ENCODE data around the gene PIGC.
A peak's percentile ranks its signal among the peaks of the same experiment; 100 is the strongest.

The PIGC gene

DNA sequence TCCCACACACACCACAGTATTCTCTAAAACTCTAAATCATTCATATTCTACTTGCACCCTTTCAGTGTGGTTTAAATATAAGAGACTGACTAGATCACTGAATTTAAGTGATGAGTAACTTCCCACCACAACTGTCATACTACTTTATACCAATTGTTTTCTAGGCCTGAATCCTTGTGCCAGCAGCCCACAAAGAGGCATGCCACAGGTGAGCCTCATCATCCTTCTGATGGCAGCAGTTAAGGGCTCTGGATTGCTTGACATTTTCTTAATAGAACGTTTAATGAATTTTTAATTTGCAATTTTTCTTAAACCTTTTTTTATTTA, 13.8 kb downstream of the PIGC start:
- DNase-seq (ENCODE audit: low read depth), result no peak
- no peak for TF ChIP-seq POLR2A (IDR thresholded peaks at IDR 0.05; ENCODE audit: extremely low read depth, insufficient read length)
- TF ChIP-seq, protein P1, sequence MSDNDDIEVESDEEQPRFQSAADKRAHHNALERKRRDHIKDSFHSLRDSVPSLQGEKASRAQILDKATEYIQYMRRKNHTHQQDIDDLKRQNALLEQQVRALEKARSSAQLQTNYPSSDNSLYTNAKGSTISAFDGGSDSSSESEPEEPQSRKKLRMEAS (IDR thresholded peaks at IDR 0.05; ENCODE audit: low read depth, low read length), result no peak
- H3K4me3 ChIP-seq (ENCODE audit: low read depth, low read length), result no peak overlapping the region

DNA sequence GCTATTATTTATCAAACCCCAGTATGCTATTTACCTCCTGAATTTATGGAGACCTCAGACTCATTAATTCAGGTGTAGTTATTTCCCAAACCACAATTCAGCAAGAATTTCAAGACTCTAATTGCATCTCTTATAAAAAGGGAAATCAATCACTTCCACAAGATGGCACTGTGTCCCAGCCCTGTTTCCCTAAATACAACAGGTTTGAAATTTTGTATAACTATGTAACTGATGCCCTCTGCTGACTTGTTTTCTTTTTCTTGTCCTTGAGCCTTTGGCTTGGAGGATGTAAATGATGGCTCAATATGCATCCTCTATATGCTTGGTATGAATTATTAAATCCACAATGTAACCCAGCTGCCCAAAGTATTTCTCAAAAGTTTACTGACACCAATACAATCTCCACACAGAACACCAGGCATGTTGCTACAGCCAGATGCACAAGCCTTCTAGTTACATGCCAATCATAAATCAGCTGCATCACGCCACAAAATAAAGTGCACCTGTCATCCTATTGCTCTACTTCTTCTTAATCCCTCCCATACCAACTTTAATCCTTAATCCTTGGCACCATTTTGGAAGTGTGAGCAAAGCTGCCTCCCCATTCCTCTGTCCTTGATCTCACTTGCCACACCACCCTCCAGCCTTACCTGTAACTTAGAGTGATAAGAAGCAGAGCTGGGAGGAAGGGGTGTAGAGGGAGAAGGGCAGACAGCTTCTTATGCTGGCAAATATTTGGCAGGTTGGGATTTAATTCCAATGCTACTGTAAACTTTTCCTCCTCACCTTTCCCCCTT, 14.3 kb downstream of the PIGC start:
- no peak overlapping the region for H3K4me3 ChIP-seq (ENCODE audit: low read depth, low read length)
- peak; percentile 70 for DNase-seq (ENCODE audit: low read depth)
- no peak for TF ChIP-seq POLR2A (IDR thresholded peaks at IDR 0.05; ENCODE audit: extremely low read depth, insufficient read length)
- TF ChIP-seq, protein P2, sequence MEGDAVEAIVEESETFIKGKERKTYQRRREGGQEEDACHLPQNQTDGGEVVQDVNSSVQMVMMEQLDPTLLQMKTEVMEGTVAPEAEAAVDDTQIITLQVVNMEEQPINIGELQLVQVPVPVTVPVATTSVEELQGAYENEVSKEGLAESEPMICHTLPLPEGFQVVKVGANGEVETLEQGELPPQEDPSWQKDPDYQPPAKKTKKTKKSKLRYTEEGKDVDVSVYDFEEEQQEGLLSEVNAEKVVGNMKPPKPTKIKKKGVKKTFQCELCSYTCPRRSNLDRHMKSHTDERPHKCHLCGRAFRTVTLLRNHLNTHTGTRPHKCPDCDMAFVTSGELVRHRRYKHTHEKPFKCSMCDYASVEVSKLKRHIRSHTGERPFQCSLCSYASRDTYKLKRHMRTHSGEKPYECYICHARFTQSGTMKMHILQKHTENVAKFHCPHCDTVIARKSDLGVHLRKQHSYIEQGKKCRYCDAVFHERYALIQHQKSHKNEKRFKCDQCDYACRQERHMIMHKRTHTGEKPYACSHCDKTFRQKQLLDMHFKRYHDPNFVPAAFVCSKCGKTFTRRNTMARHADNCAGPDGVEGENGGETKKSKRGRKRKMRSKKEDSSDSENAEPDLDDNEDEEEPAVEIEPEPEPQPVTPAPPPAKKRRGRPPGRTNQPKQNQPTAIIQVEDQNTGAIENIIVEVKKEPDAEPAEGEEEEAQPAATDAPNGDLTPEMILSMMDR (IDR thresholded peaks at IDR 0.05; ENCODE audit: low read depth, low read length), result peak; percentile 51

DNA sequence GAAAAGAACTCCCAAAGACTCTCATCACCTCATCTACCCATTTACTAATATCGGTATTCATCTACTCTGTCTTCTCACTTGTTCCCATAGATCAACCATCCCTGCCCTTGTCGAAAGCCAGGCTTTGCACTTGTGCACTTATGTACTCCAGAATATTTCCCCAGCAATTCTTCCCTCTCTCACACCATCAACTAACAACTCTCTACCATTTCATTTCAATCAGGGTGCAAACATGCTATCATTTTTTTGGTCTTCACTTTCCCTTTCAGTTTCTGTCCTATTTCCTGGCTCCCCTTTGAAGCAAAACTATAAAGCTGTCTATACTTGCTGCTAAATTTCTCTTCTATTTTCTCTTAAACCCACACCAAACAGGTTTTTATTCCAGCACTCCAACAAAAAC, 16.7 kb downstream of the PIGC start:
- DNase-seq (ENCODE audit: low read depth), result no peak
- H3K4me3 ChIP-seq (ENCODE audit: low read depth, low read length), result no peak overlapping the region
- no peak for TF ChIP-seq POLR2A (IDR thresholded peaks at IDR 0.05; ENCODE audit: extremely low read depth, insufficient read length)
- TF ChIP-seq, protein P2 (IDR thresholded peaks at IDR 0.05; ENCODE audit: low read depth, low read length), result no peak
- TF ChIP-seq, protein P1 (IDR thresholded peaks at IDR 0.05; ENCODE audit: low read depth, low read length), result no peak
- TF ChIP-seq MYC (IDR thresholded peaks at IDR 0.05; ENCODE audit: low read depth, low read length), result no peak

DNA sequence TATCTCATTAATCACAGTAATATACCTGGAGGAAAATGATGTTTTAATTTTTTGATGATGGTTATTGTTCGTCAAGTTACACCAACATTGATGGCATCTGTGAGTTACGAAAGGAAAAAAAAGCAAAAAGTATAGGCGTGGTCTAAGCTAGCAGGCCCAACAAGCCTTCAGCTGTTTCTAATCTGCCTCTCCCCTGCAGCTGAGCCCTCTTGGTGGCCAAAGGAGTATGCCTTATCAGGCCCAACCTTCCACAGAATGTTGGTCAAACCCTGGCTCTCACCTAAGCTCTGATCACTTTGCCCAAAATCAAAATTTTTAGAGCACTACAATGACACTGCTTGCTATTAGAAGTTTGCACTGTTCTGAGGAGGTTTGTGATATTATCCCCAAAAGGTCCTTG, 18.5 kb downstream of the PIGC start:
- DNase-seq (ENCODE audit: low read depth), result no peak
- no peak overlapping the region for H3K4me3 ChIP-seq (ENCODE audit: low read depth, low read length)
- TF ChIP-seq POLR2A (IDR thresholded peaks at IDR 0.05; ENCODE audit: extremely low read depth, insufficient read length) (no peak), MYC (IDR thresholded peaks at IDR 0.05; ENCODE audit: low read depth, low read length) (no peak)
- TF ChIP-seq, protein P2 (IDR thresholded peaks at IDR 0.05; ENCODE audit: low read depth, low read length), result no peak
- TF ChIP-seq, protein P1 (IDR thresholded peaks at IDR 0.05; ENCODE audit: low read depth, low read length), result no peak

DNA sequence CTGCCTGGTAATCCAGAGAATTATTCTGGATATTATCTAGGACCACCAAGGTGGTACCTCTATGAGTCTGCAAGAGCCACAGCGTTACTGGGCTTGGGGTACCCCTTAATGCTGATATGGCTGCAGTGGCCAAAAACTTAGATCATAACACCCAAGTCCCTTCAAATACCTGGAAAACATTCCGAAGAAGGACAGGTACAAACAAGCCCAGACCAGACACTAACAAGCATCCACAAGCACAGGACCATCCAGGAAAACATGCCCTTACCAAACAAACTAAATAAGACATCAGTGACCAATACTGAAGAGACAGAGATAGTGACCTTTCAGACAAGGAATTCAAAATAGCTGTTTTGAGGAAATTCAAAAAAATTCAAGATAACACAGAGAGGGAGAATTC, 20.5 kb downstream of the PIGC start:
- TF ChIP-seq MYC (IDR thresholded peaks at IDR 0.05; ENCODE audit: low read depth, low read length) (no peak), POLR2A (IDR thresholded peaks at IDR 0.05; ENCODE audit: extremely low read depth, insufficient read length) (no peak)
- TF ChIP-seq, protein P2 (IDR thresholded peaks at IDR 0.05; ENCODE audit: low read depth, low read length), result no peak
- TF ChIP-seq, protein P1 (IDR thresholded peaks at IDR 0.05; ENCODE audit: low read depth, low read length), result no peak
- no peak for DNase-seq (ENCODE audit: low read depth)
- H3K4me3 ChIP-seq (ENCODE audit: low read depth, low read length), result no peak overlapping the region

DNA sequence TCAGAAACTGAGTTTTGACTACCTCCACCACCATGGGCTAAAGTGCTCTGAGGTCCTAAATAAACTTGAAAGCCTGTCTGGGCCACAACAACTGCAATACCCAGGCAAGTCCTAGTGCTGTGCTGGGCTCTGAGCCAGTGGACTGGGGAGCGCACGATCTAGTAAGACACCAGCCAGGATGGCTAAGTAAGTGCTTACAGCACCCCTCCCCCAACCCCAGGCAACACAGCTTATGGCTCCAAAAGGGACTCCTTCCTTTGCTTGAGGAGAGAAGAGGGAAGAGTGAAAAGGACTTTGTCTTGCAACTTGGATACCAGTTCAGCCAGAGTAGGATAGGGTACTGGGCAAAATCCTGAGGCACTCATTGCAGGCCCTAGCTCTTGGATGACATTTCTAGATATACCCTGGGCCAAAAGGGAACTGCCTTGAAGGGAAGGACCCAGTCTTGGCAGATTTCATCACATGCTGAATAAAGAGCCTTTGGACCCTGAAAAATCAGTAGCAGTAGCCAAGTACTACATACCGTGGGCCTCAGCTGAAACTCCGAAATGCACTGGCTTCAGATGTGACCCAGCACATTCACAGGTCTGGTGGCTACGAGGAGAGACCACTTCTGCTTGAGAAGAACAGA, 21.8 kb downstream of the PIGC start:
- no peak for DNase-seq (ENCODE audit: low read depth)
- TF ChIP-seq, protein P2 (IDR thresholded peaks at IDR 0.05; ENCODE audit: low read depth, low read length), result no peak
- TF ChIP-seq MYC (IDR thresholded peaks at IDR 0.05; ENCODE audit: low read depth, low read length) (no peak), POLR2A (IDR thresholded peaks at IDR 0.05; ENCODE audit: extremely low read depth, insufficient read length) (no peak)
- TF ChIP-seq, protein P1 (IDR thresholded peaks at IDR 0.05; ENCODE audit: low read depth, low read length), result no peak

More for the DNA sequence above, 21.8 kb downstream of the PIGC start:
- no peak overlapping the region for H3K4me3 ChIP-seq (ENCODE audit: low read depth, low read length)

Measured in NB4 (cell line).